GM21717 (cell line): ENCODE measurements around the gene TSHR.
"Not testable (repeated sequence)": the region's sequence is repeated elsewhere in the genome, so short reads cannot be mapped to it uniquely, and the experiment has no call there.

Experiments
- ATAC-seq: cut with Tn5 transposase; IDR thresholded peaks from one replicate; pipeline ENCODE4 v1.9.1; 2021; ENCODE audit warnings: mild to moderate bottlenecking, moderate library complexity; ENCODE audit not compliant: unreplicated experiment

TSHR gene

GRCh38 chr14:80948291-80948690 lies 7.1 kb upstream of the TSHR start:
- no peak for ATAC-seq

- no peak for ATAC-seq
Measured at GRCh38 chr14:80951491-80951890, 3.9 kb upstream of the TSHR start.

GRCh38 chr14:80953211-80953610 lies 2.2 kb upstream of the TSHR start:
- not testable (repeated sequence) for ATAC-seq

- peak; percentile 18 for ATAC-seq
Measured at GRCh38 chr14:80954687-80955299, 628 bp upstream of the TSHR start.

- ATAC-seq = no peak
Measured at GRCh38 chr14:80956102-80956501, 681 bp downstream of the TSHR start.

GRCh38 chr14:80956922-80957321 lies 1.5 kb downstream of the TSHR start:
- ATAC-seq = no peak

- no peak for ATAC-seq
Measured at GRCh38 chr14:80957613-80958012, 2.2 kb downstream of the TSHR start.

GRCh38 chr14:80958226-80958625 lies 2.8 kb downstream of the TSHR start:
- ATAC-seq = no peak

- ATAC-seq = no peak
Measured at GRCh38 chr14:80958939-80959338, 3.5 kb downstream of the TSHR start.

- ATAC-seq = peak; percentile 99
Measured at GRCh38 chr14:80959496-80959895, 4.1 kb downstream of the TSHR start.

GRCh38 chr14:80965037-80965436 lies 9.6 kb downstream of the TSHR start:
- ATAC-seq = no peak

- ATAC-seq = no peak
Measured at GRCh38 chr14:80973931-80974641, 18.7 kb downstream of the TSHR start.

GRCh38 chr14:80974679-80975078 lies 19.3 kb downstream of the TSHR start:
- no peak for ATAC-seq

GRCh38 chr14:80977221-80977620 lies 21.8 kb downstream of the TSHR start:
- ATAC-seq = no peak

- no peak for ATAC-seq
Measured at GRCh38 chr14:80978403-80978802, 23.0 kb downstream of the TSHR start.

GRCh38 chr14:80979951-80980350 lies 24.5 kb downstream of the TSHR start:
- no peak for ATAC-seq

- ATAC-seq = no peak
Measured at GRCh38 chr14:80981156-80981555, 25.7 kb downstream of the TSHR start.

- ATAC-seq = no peak
Measured at GRCh38 chr14:80981673-80982072, 26.3 kb downstream of the TSHR start.

GRCh38 chr14:80982711-80983110 lies 27.3 kb downstream of the TSHR start:
- ATAC-seq = no peak

GRCh38 chr14:80987235-80988032 lies 32.0 kb downstream of the TSHR start:
- peak; percentile 60 for ATAC-seq

GRCh38 chr14:80988192-80988591 lies 32.8 kb downstream of the TSHR start:
- ATAC-seq = no peak
